Activated effector memory CD4-positive, alpha-beta T cell treated with anti-CD3 and anti-CD28 coated beads, Interleukin-2, amount 50 U/mL, for 16 hours (primary cell): Measurements from ENCODE around the gene NUP93.
A peak's percentile ranks its signal among the peaks of the same experiment; 100 is the strongest.
"Not testable (repeated sequence)": the region's sequence is repeated elsewhere in the genome, so short reads cannot be mapped to it uniquely, and the experiment has no call there.

ENCODE experiments used
- DNase-seq: peaks from one replicate; pipeline ENCODE4 v3.0.0-alpha.2; 2020

Gene NUP93

DNA sequence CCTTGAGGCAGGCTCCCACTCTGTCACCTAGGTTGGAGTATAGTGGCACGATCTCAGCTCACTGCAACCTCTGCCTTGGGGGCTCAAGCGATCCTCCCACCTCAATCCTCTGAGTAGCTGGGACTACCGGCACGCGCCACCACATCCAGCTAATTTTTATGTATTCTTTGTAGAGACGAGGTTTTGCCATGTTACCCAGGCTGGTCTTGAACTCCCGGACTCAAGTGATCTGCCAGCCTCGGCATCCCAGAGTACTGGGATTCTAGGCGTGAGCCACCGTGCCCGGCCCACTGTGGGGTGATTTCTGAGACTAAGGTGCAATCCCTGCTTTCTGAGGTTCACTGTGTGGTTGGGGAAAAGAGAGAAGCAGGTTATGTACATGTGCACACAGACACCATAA, 123.0 kb downstream of the NUP93 start:
- DNase-seq: no peak

- DNase-seq: no peak
Measured at GRCh38 chr16:56855201-56855600, 125.3 kb downstream of the NUP93 start.

GRCh38 chr16:56855946-56856345, 126.0 kb downstream of the NUP93 start:
- no peak for DNase-seq

- no peak for DNase-seq
Measured at GRCh38 chr16:56856876-56857447, 127.0 kb downstream of the NUP93 start.

- DNase-seq: no peak
Measured at GRCh38 chr16:56858374-56858773, 128.4 kb downstream of the NUP93 start.

GRCh38 chr16:56859636-56860035, 129.7 kb downstream of the NUP93 start:
- no peak for DNase-seq

- DNase-seq: no peak
Measured at GRCh38 chr16:56860226-56861020, 130.5 kb downstream of the NUP93 start.

- DNase-seq: no peak
Measured at GRCh38 chr16:56861092-56861610, 131.2 kb downstream of the NUP93 start.

DNA sequence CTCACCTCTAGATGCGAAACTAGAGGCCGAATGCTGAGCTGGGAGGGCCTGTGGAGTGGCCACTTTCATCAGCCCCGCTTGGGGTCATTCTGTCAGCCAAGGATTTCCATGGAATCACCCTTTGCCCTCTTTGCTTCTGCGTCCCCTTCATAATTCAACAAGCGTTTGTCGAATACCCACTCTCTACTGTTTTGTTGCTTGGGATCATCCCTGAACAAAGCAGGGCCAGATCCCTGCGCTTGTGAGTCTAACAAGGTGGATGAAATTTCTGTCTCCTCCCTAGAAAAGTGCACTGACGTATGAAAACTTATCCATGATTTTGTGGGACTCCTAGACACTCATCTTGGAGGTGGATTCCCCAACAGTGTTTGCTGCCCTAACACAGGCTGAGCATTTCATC, 131.8 kb downstream of the NUP93 start:
- no peak for DNase-seq

GRCh38 chr16:56862776-56863175, 132.8 kb downstream of the NUP93 start:
- no peak for DNase-seq

DNA sequence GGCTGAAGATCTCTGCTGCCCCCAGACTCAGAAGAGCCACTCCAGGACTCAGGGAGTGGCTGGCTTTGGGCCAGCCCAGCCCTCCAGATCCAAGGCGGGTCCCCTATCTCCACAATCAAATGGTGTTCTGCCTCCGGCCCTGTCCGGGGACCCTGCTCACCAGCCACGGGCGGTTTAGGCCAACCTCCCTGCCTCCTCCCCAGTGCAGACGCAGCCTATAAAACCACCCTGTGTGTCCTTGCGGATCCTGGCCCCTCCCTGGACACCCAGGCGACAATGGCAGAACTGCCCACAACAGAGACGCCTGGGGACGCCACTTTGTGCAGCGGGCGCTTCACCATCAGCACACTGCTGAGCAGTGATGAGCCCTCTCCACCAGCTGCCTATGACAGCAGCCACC, 135.0 kb downstream of the NUP93 start, which contains the start of gene SLC12A3:
SLC12A3 (plus strand) TSS at position 248 of the 400 bp plus-strand sequence; CDS start at position 277, 29 bp downstream.
- no peak for DNase-seq

DNA sequence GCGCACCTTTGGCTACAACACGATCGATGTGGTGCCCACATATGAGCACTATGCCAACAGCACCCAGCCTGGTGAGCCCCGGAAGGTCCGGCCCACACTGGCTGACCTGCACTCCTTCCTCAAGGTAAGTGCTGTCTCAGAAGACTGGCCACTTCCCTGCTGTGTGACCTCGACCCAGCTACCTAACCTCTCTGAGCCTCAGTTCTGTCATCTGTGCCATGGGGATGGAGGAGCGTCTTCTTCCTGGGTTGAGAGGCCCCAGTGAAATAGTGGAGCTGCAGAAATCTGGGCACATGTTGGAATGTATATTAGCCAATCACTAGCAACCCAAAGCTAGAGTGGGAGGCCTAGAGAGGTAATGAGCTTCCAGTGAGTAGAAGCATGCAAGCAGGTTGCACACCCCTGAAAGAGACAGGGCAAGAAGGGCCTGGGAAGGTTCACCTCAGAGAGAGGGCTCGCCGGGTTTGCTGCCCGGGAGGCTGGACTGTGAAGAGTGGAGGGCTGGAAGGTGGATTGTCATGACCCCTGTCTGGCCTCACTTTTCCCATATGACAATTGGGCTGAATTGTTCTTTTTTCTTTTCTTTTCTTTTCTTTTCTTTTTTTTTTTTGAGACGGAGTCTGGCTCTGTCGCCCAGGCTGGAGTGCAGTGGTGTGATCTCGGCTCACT, 135.6 kb downstream of the NUP93 start:
- no peak for DNase-seq

DNA sequence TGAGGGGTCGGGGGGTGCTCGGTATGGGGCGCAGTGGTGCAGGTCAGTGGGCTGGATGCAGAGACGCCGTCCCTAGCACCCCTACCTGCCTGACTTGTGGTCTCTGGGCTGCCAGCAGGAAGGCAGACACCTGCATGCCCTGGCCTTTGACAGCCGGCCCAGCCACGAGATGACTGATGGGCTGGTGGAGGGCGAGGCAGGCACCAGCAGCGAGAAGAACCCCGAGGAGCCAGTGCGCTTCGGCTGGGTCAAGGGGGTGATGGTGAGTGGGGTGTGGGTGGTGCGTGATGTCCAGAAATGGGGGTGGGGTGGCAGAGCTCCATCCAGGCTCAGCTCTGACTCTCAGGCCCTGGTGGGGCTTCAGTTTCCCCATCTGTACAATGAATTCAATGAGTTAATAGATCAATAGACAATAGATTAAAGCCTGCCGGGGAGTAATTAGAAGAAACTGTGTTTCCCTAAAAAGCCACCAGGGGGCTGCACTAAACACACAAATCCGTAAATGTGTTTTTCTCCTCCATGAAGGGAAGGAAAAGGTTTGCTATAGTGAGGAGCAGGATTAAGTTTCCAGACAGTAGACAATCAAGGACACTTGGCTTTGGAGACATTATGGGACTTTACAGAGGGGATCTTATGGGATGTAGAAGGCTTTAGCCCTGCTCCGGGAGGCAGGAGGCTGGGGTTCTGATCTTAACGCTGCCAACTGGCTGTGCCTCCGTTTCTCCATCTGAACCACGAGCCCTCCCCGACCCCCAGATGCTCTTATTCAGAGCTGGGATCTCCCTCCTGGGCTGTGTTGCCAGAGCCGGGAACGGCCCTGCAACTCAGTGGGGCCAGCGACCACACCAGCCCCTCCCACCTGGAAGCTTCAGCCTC, 137.3 kb downstream of the NUP93 start:
- DNase-seq: peak; percentile 69

DNA sequence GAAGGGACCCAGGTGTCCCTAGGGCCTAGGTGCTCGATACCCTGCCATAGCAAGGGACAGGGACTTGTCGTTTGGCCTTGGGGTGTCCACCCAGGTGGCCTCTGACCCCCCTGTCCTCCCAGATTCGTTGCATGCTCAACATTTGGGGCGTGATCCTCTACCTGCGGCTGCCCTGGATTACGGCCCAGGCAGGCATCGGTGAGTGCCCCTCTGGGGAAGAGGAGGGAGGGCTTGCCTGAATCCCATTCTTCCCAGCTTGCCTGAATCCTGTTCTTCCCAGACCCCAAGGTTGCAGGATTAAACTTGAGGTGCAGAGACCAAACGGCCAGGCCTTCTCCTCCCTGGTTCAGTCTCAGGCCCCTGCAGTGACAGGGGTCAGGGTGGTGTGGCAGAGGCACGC, 138.2 kb downstream of the NUP93 start:
- DNase-seq: no peak

DNA sequence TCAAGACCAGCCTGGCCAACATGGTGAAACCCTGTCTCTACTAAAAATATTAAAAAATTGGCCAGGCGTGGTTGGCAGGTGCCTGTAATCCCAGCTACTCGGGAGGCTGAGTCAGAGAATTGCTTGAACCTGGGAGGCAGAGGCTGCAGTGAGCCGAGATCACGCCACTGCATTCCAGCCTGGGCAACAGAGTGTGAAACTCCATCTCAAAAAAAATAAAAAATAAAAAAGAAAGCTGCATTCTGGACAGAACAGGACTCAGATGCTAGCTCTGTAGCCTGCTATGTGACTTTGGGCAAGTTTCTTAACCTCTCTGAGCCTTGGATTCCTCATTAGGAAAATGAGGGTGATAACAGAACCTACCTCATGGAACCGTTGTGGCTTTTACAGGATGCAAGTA, 138.8 kb downstream of the NUP93 start:
- not testable (repeated sequence) for DNase-seq

DNA sequence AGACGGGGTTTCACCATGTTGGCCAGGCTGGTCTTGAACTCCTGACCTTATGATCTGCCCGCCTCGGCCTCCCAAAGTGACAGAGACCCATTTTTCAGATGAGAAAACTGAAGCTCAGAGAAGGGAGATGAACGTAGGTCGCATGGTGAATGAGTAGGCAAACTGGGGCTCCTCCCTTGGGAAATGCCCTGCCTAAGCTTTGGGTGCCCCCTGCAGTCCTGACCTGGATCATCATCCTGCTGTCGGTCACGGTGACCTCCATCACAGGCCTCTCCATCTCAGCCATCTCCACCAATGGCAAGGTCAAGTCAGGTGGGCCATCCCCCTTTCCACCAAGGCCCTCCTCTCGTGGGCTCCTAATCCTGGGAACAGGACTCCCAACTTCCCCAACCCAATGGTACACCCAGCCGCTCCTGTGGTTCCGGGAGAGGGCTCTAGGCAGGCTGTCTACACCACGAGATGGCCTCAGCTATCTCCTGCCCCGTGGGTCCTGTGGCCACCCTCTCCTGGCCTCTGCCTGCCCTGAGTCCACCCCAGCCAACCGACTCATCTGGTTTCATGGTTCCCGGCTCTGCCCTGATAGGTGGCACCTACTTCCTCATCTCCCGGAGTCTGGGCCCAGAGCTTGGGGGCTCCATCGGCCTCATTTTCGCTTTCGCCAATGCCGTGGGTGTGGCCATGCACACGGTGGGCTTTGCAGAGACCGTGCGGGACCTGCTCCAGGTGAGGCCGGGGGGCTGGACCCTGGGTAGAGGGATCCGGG, 139.8 kb downstream of the NUP93 start:
- no peak for DNase-seq

- DNase-seq: no peak
Measured at GRCh38 chr16:56870276-56870888, 140.5 kb downstream of the NUP93 start.

- DNase-seq: no peak
Measured at GRCh38 chr16:56871172-56871593, 141.3 kb downstream of the NUP93 start.

GRCh38 chr16:56872863-56873391, 143.0 kb downstream of the NUP93 start:
- no peak for DNase-seq

DNA sequence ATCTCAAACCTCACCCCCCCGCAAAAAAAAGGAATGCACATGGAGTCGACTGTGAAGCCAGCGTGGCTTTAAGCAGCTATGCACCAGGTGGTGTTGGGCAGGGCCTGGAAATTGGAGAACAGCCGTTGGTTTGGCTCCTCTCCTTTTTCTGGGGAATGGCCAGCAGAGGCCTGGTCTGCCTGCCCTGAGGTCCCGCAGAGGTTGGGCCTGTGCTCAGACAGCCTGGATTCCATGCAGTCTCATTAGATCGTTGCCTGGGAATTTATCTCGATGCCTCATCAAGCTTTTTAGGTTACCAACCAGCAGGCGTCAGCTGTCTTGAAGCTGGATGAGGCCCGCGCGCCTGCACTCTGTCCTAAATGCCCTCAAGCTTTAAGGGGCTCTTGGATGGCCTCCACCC, 144.9 kb downstream of the NUP93 start:
- DNase-seq: no peak

DNA sequence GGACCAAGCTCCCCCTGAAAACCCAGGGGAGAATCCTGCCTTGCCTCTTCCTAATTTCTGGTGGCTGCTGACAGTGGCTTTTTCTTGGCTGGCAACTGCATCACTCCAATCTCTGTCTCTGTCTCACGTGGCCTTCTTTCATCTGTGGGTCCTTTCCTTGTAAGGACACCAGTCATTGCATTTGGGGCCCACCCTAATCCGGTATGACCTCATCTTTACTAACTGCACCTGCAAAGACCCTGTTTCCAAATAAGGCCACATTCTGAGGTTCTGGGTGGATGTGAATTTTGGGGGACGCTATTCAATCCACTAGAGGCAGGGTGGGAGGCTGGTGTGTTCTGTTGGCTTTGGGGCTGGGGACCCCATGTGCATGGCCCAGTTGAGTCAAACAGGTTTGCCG, 146.1 kb downstream of the NUP93 start:
- no peak for DNase-seq
